HEK293 (cell line): ENCODE results near the gene ATAD2B.
A peak's percentile ranks its signal among the peaks of the same experiment; 100 is the strongest.

Experiments
- CTCF ChIA-PET: fragments of 350-600 bp; formaldehyde crosslinking; extraction: SDS; loops from one replicate; lab custom pipeline; 2021; ENCODE audit warnings: antibody characterized with exemption; lab: Yijun Ruan, JAX
- POLR2A ChIA-PET: fragments of 300-600 bp; formaldehyde crosslinking; extraction: SDS; loops from one replicate; lab custom pipeline; 2020; ENCODE audit warnings: antibody characterized with exemption, inconsistent platforms; lab: Yijun Ruan, JAX
- H3K27ac ChIP-seq: fragments of 200-500 bp; sonication (Bioruptor generic); 2 replicates; pipeline ENCODE4 v1.5.1; 2014; ENCODE audit warnings: low read depth, low read length, control low read depth, inconsistent platforms; ENCODE audit errors: extremely low read depth
- H3K36me3 ChIP-seq, 2 experiments: fragments of 200-500 bp in 1 of 2; sonication (Bioruptor generic) in 1 of 2; 1 replicate in 1 of 2; 2 replicates in 1 of 2; pipeline ENCODE4 v1.5.1; 2014 to 2017; ENCODE audit warnings: inconsistent platforms in 2 of 2, low read length in 2 of 2; ENCODE audit not compliant: control insufficient read depth in 2 of 2, insufficient read depth in 1 of 2
- H3K4me1 ChIP-seq: fragments of 200-500 bp; sonication (Bioruptor generic); 2 replicates; pipeline ENCODE4 v1.5.1; 2014; ENCODE audit warnings: mild to moderate bottlenecking, low read length, inconsistent platforms; ENCODE audit not compliant: control insufficient read depth, insufficient read depth
- H3K4me3 ChIP-seq: 2 replicates; pipeline ENCODE4 v1.5.1; 2011; ENCODE audit warnings: low read depth, mild to moderate bottlenecking, control low read depth, low read length, moderate library complexity
- H3K9me3 ChIP-seq: fragments of 200-500 bp; sonication (Bioruptor generic); 2 replicates; pipeline ENCODE4 v1.5.1; 2014; ENCODE audit warnings: low read depth, low read length, inconsistent platforms; ENCODE audit not compliant: control insufficient read depth, insufficient read depth
- HOXA7 ChIP-seq: sonication (generic); formaldehyde crosslinking; IDR thresholded peaks from 2 replicates; pipeline ENCODE4 v1.8.1; 2022; ENCODE audit warnings: missing genetic modification reagents, borderline replicate concordance
- OSR2 ChIP-seq: fragments of 450-650 bp; formaldehyde crosslinking; IDR thresholded peaks from 2 replicates; pipeline ENCODE4 v1.5.1; 2016; ENCODE audit warnings: missing biosample characterization, missing genetic modification characterization
- PRDM6 ChIP-seq: fragments of 450-650 bp; formaldehyde crosslinking; IDR thresholded peaks from 2 replicates; pipeline ENCODE4 v1.5.1; 2017; ENCODE audit warnings: missing biosample characterization, missing genetic modification characterization
- SP3 ChIP-seq: fragments of 450-650 bp; formaldehyde crosslinking; IDR thresholded peaks from 2 replicates; pipeline ENCODE4 v1.5.1; 2016; ENCODE audit warnings: missing biosample characterization, missing genetic modification characterization
- SP7 ChIP-seq: fragments of 450-650 bp; formaldehyde crosslinking; IDR thresholded peaks from 2 replicates; pipeline ENCODE4 v1.5.1; 2016; ENCODE audit warnings: missing biosample characterization, missing genetic modification characterization
- ZBTB49 ChIP-seq: fragments of 450-650 bp; formaldehyde crosslinking; IDR thresholded peaks from 2 replicates; pipeline ENCODE4 v1.5.1; 2016; ENCODE audit warnings: missing biosample characterization, missing genetic modification characterization, low read depth
- ZNF148 ChIP-seq: fragments of 450-650 bp; formaldehyde crosslinking; IDR thresholded peaks from 2 replicates; pipeline ENCODE4 v1.5.0; 2017; ENCODE audit warnings: missing biosample characterization, missing genetic modification characterization, borderline replicate concordance
- ZNF157 ChIP-seq: fragments of 450-650 bp; formaldehyde crosslinking; IDR thresholded peaks from 2 replicates; pipeline ENCODE4 v1.5.1; 2016; ENCODE audit warnings: missing biosample characterization, missing genetic modification characterization
- ZNF174 ChIP-seq: fragments of 450-650 bp; formaldehyde crosslinking; IDR thresholded peaks from 2 replicates; pipeline ENCODE4 v1.5.0; 2017; ENCODE audit warnings: missing biosample characterization, mild to moderate bottlenecking, missing genetic modification characterization
- ZNF548 ChIP-seq: fragments of 450-650 bp; formaldehyde crosslinking; IDR thresholded peaks from 2 replicates; pipeline ENCODE4 v1.5.1; 2016; ENCODE audit warnings: missing biosample characterization, missing genetic modification characterization
- ZNF645 ChIP-seq: fragments of 450-650 bp; formaldehyde crosslinking; IDR thresholded peaks from 2 replicates; pipeline ENCODE4; 2016; ENCODE audit warnings: missing biosample characterization, missing genetic modification characterization
- ZNF658 ChIP-seq: fragments of 450-650 bp; formaldehyde crosslinking; IDR thresholded peaks from 2 replicates; pipeline ENCODE4; 2016; ENCODE audit warnings: missing biosample characterization, missing genetic modification characterization

ATAD2B gene

GRCh38 chr2:23813438-23813837 is 113.5 kb downstream of the ATAD2B start:
- TF ChIP-seq ZNF157 (tag by site-specific recombination) = no peak
- POLR2A ChIA-PET = no interaction called here
- Histone ChIP-seq H3K4me1 (no peaks in the 10 kb centered on the region), H3K36me3 (no peaks in the 10 kb centered on the region; a peak in 1 of 3 replicates), H3K4me3 (no peak overlapping the region), H3K27ac (no peak overlapping the region), H3K9me3 (no peaks in the 10 kb centered on the region)
- CTCF ChIA-PET = no interaction called here

- Histone ChIP-seq H3K36me3 (no peaks in the 10 kb centered on the region), H3K27ac (no peak overlapping the region), H3K4me3 (no peak overlapping the region), H3K9me3 (no peaks in the 10 kb centered on the region), H3K4me1 (peaks cover under 1% of the 10 kb centered on the region; the same call in 1 of the 2 replicates)
- TF ChIP-seq ZNF658 (tag by site-specific recombination) (no peak), ZBTB49 (no peak), ZNF174 (tag by site-specific recombination) (no peak), SP3 (no peak), ZNF645 (tag by site-specific recombination) (no peak)
- POLR2A ChIA-PET = no interaction called here
- CTCF ChIA-PET = interaction anchor here (1.0 kb wide), 1 partner anchor 16 kb away, joined by 4 read pairs; no protein-coding TSS in a partner anchor
Observed at GRCh38 chr2:23809150-23809549, 117.8 kb downstream of the ATAD2B start.

GRCh38 chr2:23806665-23807249 is 120.2 kb downstream of the ATAD2B start:
- H3K9me3 ChIP-seq = no peaks in the 10 kb centered on the region
- no peak overlapping the region for H3K27ac ChIP-seq
- ChIA-PET CTCF (interaction anchor here (0.6 to 1.4 kb wide), 3 partner anchors 18 to 339 kb away, joined by 4 to 6 read pairs (median 4); no protein-coding TSS in a partner anchor), POLR2A (no interaction called here)
- peaks cover 16% of the 10 kb centered on the region for H3K4me1 ChIP-seq
- TF ChIP-seq ZNF148 (no peak), ZNF548 (no peak), HOXA7 (CRISPR knock-in tag) (no peak), OSR2 (tag by site-specific recombination) (no peak)
- no peak overlapping the region for H3K4me3 ChIP-seq
- no peaks in the 10 kb centered on the region for H3K36me3 ChIP-seq

- CTCF ChIA-PET = interaction anchor here (0.6 to 2.2 kb wide), 4 partner anchors 18 to 339 kb away, joined by 4 to 14 read pairs (median 5); no protein-coding TSS in a partner anchor
- TF ChIP-seq PRDM6 (tag by site-specific recombination) (peak; percentile 76), SP7 (tag by site-specific recombination) (no peak)
- TF ChIP-seq, all 188 proteins: peak for 1
- Histone ChIP-seq H3K4me1 (peaks cover 16% of the 10 kb centered on the region), H3K4me3 (no peak overlapping the region), H3K36me3 (no peaks in the 10 kb centered on the region), H3K9me3 (no peaks in the 10 kb centered on the region), H3K27ac (no peak overlapping the region)
- POLR2A ChIA-PET = no interaction called here
Observed at GRCh38 chr2:23806201-23806600, 120.7 kb downstream of the ATAD2B start.
